Stimulated activated CD8-positive, alpha-beta memory T cell treated with anti-CD3 and anti-CD28 coated beads, Interleukin-15, amount 100 ng/mL, for 1 hour (primary cell): Measurements from ENCODE around the gene RALGAPA2.

Source experiments
- DNase-seq: peaks from one replicate; pipeline ENCODE4 v3.0.0-alpha.2; 2020; ENCODE audit warnings: low read depth

RALGAPA2 gene

DNA sequence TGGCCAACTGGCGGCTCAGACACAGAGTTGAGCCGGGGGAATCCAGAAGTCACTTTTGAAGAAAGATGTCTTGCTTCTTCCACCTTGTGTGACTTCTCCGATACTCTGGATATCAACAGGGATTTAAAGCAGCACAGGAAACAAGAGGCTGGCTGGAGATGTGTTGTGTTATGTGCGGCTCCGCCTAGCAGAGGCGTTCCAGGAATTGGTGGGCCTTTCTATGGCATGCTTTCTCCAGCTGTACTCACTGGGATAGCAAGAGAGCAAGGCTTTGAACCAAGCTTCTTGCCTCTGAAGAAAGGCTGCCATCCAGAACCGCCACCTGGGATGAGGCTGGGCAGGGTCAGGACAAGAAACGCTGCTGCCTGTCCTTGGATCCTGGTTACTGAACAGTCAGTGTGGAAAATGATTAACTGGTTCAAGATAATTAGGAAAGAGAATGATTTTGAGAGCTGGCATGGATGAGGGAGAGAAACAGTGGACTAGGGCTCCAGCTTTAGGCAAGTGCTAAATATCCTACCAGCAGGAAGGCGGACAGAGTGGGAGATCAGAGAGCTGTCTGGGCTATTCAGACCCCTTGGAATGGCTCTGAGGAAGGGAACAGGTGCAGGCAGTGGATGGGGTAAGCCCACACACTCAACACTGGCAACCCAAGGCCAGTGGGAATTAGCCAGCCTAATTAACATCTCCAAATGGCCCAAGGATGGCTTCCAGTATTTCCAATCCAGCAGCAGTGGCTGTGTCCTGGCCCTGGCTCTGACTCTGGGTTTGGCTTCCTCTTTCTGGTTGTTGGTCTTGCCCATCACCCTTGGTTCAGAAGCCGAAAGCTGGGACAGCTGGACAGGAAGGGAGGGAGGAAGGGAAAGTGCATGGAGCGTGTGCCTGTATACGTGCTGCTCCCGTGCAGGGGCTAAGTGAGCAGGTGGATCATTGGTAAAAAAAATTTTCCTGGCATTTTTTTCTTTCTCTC, 312.6 kb downstream of the RALGAPA2 start:
- no peak for DNase-seq

DNA sequence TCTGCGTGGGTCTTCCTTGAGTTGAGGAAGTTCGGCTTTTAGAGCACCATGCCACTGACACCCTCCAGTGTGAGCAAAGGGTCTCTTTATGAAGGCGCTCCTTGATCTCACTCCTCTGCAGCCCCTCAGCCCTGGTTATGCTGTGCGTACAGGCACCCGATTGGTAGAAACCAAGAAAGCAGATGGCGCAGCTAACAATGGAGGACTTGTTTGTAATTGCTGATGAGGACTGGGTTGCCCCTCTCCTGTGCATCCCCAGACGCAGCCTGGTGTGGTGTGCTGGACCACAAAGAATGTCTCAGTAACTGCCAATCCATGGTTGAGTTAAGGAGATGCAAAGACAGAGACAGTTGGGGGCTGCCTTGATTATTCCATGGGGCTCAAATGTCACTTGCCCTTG, 314.3 kb downstream of the RALGAPA2 start:
- DNase-seq: no peak

DNA sequence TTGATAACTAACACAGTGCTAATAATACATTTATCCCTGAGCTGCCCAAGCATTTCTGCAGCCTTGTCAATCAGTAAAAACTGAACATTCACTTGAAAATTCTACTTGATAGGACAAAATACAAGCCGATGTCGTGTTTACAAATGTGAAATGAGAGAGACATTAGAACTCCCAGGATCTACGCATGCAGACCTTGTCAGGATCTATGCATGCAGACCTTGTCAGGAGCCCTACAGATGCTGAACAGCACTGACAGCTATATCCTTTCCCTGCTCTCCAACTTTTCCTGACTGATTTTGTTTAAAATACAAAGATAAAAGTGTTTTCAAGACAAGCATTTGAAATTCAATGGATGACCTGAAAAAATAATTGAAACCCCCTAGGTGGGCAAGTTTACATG, 315.6 kb downstream of the RALGAPA2 start:
- DNase-seq: no peak

DNA sequence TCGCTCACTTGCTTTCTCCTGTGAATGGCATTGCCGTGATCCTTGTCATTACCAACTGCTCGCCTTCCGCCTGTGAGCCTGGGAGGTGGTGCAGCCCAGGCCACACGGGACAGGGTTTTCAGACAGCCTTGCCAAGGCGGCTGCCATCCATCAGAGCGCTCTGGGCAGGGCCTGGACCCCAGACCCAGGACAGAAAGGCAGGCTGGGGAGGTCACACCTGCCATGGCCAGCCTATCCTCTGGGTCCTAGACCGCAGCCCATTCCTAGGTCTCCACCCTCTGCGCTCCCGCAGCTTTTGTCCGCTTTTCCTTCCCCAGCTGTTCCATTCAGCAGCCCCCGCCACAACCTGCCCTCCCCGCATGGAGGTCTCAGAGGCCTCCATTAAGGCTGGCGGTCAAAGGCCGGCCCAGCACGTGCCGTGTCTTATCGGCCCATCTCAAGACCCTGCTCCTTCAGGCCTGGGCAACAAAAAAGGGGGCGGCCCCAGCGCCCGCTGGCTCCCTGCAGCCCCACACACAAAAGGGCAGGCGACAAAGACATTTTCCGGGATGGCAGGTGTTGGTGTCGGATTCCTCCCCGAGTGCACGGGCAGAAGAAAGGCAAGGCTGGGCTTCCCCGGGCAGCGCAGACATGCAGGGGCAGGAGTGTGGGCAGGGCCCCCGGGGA, 316.4 kb downstream of the RALGAPA2 start:
- no peak for DNase-seq

DNA sequence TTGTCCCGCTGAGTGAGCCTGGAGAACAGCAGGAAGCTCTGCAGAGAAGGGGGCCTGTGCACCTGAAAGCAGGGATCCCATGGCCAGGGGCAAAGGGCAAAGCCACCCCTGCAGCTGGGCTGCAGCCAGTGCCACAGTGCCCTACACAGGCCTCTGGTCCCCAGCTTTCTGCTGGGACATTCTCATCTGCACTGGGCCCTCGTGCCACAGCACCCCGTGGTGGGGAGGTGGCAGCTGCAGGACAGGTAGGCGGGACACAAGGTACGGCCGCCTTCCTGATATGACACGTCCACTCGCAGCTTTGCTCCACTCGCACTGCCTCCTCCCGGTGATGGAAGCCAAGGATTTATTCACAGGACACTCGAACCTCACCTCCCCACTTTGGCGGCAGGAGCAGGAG, 317.4 kb downstream of the RALGAPA2 start:
- no peak for DNase-seq

DNA sequence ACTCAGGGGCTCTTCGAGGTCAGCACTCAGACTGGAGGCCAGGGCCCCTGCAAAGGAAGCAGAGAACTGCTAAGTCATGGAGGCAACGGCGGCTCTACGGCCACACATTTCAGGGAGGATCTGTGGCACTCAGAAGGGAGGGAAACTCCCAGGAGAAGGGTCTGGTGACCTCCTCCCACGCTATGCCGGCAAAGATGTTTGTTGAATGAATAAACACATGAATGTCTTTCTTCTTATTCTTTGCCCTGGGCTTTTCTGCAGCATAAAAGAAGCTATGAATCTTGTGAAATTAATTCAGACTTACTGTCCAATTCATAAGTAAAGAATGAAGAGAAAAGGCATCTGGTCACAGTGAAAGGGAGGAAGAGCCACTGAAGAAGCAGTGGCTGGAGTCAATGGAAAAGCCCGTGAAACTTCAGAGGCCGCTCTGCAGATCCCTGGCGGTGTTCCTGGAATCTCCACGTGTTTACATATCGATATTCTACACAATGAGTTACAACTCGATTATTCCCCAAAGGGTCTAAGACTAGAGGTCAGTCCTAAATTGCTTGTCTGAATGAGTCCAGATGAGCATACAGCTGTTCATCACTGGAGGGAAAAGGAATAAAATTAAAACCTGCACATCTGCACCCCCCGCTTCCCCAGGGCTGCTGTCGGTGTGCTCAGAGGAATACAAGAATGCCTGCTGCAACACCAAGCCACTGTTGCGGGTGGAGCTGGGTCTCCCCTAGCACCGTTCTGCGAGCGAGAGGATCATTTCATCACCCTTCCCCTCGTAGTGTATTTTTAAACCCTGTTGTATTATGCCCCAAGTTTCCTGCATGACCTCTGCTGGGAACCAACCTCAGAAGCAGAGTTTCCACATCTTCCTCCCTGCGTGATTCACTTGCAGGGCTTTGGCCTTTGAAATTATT, 319.0 kb downstream of the RALGAPA2 start:
- DNase-seq: no peak

DNA sequence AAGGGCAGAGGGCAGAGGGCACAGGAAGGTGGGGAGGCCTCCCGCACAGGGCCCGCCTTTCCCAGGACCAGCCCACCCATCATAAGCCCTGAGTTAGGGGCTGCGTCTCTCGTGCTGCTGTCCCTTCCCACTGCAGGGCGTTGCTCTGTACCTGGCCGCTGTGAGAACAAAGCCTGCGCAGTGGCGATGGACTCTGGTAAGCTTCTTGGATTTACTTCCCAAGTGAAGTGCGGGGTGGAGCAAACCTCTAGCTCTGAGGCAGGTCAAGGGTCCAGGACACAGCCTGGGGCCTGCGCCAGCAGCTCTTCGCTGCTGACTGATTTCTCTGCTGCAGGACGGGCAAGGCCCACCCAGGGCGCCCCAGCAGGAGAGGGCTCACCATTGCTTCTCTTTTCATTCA, 320.7 kb downstream of the RALGAPA2 start:
- no peak for DNase-seq

DNA sequence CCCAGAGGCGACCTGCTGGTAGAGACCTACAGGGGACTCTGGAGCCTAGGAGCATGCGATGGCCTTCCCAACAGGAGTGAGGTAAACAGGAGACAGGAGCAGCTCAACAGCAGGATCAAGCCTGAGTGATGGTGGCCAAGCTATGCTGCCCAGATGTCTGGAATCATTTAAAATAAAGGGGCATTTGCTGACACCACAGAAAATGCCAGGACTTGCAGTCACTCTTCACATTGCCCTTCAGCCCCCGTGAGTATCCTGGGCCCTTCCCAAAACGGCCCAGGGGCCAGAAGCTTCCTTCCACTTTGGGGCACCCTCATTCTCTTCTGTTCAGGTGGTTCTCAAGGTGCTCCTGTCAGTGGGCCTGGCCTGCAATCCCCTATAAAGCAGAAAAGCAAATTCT, 321.3 kb downstream of the RALGAPA2 start:
- DNase-seq: no peak

DNA sequence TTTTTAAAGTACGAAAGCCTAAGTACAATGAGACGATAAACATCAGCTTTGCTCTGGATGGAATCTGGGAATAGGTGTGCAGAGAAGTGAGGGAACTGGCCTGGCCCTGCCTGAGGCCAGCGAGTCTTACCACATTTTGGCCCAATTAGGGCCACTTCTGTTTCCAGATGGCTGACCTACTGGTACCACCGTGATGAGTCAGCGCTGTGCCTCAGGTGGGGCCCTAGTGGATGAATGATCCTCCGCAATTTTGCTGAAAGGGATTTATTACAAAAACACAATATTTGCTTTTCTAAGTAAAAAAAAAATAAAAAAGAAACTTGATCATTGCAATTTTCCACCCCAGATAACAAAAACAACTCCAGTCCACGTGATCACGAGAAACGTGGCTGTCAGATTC, 322.1 kb downstream of the RALGAPA2 start:
- no peak for DNase-seq

DNA sequence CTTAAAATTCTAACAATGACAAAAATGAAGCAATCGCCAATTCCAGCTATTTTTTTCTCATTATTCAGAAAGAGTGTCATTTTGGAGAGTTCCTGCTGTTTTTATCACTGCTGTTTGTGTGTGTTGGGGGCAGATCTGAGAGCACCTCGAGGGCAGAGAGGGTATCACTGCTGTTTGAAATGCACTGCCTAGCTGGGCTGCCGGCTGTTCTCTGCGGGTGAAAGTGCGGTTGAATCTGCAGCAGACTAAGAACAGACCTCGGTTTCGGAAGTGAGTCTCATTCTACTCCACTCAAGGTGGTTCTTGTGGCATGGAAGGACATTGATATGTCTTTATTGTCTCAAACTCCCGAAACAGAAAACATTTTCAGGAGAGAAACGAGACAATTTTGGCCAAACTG, 326.3 kb downstream of the RALGAPA2 start:
- DNase-seq: no peak

DNA sequence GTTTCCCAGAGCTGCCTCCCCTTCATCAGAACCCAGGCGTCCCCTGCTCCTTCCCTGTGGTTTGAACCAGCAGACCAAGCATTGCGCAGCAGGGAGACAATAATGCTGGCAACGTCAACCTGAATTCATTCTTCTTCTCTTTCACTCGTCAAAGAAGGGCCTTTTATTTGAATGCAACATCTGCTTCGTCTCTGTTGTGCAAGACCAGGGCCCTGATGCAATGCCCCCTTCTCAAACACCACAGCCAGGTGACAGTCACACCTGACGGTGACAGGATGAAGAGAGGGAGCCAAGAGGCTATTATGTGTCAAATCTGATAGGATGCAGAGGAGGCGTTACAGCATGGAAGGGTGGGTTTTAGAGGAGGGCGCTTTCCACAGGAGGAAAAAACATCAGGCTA, 336.6 kb downstream of the RALGAPA2 start:
- DNase-seq: no peak

DNA sequence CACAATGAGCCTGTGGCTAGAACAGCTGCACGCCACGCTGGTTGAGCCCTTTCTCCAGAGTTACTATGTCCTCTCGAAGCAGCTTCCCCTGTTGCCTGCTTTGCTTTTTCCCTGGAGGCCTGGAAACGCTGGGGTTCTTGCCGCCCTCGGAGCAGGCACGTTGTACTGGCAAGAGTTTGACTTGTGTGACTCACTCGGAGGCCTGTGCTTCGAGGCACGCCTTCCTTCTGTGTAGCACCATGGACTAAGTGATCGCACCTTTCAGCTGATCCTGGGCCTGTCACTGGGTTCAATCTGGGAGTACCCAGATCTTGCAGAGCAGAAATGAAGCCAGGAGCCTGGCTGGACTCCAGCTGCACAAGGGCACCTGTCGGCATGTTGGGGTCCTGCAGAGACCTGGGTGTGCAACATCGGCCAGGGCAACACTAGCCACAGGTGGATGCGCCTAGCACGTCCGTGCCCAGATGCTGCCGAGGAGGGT, 339.3 kb downstream of the RALGAPA2 start:
- no peak for DNase-seq

DNA sequence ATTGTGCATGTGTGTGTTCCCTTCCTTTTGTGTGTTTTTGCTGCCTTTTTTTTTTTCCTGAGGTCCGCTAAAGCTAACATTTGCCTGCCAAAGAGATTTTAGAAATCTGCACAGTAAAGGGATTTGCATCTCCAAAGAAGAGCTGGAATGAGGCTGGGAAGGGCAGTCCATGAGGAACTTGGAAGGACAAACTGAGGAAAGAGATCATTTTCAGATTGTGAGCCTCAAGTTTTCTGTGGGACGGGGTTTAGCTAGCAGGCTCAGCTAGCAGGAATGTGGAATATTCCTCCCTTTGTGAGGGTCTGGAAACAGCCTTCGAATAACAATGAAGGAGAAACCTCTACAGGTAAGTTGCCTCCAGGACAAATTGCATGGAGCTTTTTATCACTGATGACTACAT, 340.8 kb downstream of the RALGAPA2 start:
- no peak for DNase-seq

DNA sequence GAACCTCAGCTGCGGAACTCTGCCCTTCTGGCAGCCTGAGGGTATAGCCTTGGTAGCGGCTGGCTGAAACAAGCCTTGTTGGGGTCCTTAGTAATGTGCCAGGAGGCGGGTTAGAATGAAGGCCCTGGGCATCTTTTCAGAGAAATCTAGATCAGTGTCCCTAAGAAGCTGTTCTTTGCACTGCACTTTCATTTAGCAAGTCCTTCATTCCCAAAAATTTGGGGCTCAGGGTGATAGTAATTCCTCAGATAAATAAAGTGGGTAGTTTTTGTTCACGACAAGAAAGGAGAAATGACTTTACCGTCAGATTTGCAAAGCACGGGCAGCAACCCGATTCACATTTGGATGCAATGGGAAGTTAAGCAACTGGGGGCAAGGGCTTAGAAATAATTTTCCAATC, 341.4 kb downstream of the RALGAPA2 start:
- DNase-seq: no peak

DNA sequence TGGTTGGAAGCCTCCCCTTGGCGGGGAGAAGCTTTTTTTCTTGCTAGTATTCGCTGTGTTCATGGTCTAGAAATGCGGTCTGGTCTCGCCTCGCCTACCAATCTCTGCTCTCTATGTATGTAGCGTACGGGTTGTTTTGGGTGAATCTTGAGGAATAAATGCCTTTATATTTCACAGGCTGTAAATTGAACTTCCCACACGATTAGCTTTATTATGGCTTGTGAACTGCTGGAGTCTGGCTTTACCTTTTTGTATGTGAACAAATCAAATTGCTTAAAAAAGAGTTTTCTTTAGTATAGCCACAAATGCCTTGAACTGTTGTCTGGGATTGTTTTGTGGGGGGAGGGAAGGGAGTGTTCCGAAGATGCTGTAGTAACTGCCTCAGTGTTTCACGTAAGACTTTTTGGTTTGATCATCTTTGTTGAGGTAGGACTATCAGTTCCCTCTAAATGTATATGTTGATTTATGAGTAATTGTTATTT, 342.3 kb downstream of the RALGAPA2 start:
- no peak for DNase-seq

DNA sequence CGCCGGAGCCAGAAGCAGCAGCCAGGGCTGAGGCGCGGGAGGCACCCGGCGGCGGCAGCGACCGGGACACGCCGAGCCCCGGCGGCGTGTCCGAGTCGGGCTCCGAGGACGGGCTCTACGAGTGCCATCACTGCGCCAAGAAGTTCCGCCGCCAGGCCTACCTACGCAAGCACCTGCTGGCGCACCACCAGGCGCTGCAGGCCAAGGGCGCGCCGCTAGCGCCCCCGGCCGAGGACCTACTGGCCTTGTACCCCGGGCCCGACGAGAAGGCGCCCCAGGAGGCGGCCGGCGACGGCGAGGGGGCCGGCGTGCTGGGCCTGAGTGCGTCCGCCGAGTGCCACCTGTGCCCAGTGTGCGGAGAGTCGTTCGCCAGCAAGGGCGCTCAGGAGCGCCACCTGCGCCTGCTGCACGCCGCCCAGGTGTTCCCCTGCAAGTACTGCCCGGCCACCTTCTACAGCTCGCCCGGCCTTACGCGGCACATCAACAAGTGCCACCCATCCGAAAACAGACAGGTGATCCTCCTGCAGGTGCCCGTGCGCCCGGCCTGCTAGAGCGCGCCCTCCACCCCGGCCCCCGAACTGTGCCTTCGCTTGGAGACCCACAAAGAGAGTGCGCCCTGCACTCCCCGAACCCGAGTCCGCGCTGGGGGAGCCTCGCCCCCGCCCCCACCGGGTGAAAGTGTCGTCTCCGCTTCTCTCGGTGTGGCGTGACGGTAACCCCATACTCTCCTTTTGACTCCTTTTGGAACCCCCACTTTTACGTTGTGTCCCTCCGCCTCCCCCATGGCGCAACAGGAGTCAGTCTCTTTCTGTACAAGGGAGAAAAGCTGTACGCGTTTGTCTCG, 343.0 kb downstream of the RALGAPA2 start:
- DNase-seq: no peak

DNA sequence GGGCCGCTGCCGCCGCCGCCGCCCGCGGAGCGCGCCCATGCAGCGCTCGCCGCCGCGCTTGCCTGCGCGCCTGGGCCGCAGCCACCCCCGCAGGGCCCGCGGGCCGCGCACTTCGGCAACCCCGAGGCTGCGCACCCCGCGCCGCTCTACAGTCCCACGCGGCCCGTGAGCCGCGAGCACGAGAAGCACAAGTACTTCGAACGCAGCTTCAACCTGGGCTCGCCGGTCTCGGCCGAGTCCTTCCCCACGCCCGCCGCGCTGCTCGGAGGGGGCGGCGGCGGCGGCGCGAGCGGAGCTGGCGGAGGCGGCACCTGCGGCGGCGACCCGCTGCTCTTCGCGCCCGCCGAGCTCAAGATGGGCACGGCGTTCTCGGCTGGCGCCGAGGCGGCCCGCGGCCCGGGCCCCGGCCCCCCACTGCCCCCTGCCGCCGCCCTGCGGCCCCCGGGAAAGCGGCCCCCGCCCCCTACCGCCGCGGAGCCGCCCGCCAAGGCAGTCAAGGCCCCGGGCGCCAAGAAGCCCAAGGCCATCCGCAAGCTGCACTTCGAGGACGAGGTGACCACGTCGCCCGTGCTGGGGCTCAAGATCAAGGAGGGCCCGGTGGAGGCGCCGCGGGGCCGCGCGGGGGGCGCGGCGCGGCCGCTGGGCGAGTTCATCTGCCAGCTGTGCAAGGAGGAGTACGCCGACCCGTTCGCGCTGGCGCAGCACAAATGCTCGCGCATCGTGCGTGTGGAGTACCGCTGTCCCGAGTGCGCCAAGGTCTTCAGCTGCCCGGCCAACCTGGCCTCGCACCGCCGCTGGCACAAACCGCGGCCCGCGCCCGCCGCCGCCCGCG, 343.8 kb downstream of the RALGAPA2 start:
- DNase-seq: no peak

DNA sequence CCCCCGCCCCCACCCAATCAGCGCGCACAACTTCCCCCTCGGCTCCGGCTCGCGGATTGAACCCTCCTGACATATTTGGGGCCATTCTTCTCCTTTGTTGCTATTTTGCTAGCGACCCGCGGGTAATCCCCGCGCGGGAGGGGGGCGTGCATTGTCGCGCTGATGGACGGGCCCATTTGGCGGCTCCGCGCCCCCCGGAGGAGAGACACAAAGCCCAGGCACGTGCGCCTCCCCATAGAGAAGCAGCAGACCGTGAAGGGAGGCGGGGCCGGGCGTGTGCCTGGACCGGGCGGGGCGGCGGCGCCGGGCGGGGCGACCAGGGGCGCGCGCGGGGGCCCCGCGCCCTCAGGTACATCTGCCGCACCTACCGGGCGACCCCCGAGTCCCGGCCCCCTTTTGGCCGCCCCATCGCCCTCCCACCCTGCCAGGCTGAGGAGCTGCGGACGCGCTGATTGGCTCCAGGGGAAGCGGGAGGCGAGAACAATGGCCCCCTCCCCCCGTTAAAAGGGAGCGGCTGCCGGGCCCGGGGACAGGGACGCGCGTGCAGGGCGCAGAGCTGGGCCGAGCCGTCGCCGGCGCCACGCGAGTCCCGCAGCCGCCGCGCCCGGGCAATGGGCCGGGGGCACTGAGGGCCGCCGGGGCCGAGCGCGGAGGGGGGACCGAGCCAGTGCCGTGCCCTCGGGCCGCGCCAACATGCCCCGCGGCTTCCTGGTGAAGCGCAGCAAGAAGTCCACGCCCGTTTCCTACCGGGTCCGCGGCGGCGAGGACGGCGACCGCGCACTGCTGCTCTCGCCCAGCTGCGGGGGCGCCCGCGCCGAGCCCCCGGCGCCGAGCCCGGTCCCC, 344.6 kb downstream of the RALGAPA2 start, which contains the start of gene INSM1:
Gene INSM1, plus strand, starts transcription at position 530 of the 843 bp plus-strand sequence. Its CDS starts 164 bp downstream, at position 694.
- no peak for DNase-seq
